NCI-H1105 treated with DMSO at 0.1 percent for 48 hours (cell line): Measurements from ENCODE around the gene CRYZL1.

Experiments
- DNase-seq: peaks from one replicate; lab custom pipeline; 2025; lab: John Stamatoyannopoulos, UW

CRYZL1 gene

DNA sequence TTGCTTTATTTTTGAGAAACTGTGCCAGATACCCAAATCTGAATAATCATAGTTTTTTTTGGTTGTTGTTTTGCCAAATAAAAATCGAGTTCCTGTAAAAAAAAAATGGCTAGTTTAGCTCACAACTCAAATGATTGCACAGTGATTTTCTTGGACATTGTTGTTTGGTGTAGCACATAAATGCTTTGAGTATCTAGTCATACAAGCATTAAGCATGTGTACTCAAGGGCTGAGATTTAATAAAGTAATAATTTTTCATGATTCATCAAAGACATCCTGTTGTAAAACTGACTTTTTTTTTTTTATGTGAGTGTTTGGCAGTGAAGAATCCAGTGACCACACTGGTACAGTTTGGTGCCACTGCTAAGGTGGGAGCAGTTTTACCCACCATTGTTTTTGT, 19.6 kb upstream of the CRYZL1 start:
- DNase-seq, result no peak

DNA sequence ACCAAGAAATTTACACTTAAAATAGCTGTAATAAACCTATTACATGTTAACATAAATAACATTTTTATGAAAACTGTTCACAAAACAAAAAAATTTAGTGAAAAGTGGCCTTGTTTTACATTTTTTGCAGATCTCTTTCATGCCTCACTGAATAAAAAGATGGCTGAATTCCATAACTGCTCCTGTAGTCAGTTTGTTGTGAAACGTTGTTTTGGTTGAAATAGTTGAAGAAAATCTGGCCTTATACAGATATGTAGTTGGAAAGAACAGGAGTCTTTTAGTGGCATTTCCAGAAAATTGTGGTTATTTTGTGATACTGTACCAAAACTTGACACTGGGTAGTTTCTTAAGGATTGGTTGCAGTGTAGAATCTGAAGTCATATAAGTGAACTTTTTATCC, 18.9 kb upstream of the CRYZL1 start:
- DNase-seq, result no peak

DNA sequence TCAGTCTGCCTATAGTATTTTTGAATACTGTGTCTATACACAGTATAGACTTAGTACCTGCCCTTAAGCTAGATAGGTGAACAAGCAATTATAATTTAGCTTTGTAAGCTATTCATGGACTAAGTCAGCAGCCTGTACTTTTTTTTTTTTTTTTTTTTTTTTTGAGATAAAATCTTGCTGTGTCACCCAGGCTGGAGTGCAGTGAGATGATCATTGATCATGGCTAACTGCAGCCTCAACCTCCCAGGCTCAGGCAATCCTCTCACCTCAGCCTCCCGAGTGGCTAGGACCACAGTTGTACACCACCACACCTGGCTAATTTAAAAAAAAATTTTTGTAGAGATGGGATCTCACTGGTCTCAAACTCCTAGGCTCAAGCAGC, 18.0 kb upstream of the CRYZL1 start:
- DNase-seq, result no peak

DNA sequence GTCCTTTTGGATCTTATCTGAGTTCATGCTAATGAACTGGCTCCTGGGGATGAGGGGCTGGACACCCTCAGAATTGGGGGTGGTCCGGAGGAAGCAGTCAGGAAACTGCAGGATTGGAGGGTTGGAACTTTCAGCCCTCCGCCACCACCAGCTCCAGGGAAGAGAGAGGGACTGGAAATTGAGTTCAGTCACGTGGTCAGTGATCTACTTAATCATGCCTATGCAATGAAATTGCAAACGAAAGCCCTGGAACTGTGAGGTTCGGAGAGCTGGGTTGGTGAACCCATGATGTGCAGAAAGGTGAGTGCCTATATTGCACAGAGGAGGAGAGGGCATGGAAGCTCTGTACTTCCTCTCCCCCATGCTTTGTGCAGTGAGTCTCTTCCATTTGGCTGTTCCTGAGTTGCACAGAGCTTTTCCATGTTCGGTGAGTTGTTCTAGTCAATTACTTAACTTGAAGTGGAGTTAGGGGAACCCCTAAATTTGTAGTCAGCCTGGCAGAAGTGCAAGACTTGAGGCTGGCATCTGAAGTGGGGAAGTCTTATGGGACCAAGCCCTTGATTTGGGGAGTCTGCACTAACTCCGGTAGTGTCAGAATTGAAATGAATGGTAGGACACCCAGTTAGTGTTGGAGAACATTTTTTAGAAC, 17.5 kb upstream of the CRYZL1 start:
- DNase-seq, result no peak

DNA sequence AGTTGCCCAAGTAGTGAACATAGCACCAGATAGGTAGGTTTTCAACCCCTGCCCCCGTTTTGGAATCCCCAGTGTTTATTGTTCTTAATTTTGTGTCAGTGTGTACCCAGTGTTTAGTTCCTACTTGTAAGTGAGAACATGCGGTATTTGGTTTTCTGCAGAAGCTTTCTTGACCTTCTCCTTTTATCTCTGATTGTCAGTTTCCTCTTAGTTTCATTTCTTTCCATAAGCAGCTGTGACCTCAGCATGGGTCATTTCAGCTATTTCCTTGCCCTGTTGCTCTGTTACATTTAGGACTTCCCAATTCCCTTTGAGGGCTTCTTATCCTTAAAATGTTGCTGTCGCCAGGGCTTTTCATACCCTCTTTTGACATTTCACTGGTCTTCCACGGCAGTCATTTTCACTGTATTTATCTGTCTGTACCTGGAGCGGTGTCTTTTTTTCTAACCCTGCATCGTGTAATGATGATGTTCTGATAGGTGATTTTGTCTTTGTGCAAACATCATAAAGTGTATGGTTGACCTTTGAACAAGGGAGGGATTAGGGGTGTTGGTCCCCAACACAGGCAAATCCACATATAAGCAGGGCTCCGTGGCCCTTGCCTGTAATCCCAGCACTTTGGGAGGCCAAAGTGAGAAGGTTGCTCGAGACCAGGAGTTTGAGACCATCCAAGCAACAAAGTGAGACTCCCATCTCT, 15.7 kb upstream of the CRYZL1 start:
- DNase-seq, result no peak

DNA sequence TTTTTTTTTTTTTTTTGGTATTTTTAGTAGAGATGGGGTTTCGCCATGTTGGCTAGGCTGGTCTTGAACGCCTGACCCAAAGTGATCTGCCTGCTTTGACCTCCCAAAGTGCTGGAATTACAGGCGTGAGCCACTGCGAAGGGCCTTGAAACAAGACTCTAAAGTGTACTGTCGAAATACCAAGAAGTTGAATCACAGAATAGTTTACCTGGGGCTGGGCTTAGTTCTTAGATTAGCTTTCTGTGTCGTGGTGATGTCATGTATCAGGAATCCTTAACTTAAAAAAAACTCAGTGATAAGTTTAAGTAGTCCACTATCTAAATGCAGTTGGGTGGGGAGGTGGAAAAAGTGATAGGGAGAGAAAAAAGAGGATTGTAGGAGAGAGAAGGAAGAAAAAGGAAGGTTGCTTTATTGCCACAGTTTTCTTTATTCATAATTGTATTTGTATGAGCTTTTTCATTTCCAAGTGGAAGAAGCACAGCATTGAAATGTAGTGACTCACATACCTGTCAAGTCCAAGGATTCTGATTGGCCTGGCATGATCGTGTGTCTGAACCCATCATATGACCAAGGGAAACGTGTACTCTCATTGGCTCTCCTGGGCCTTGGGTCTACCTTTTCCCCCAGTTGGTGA, 14.2 kb upstream of the CRYZL1 start:
- DNase-seq, result no peak

DNA sequence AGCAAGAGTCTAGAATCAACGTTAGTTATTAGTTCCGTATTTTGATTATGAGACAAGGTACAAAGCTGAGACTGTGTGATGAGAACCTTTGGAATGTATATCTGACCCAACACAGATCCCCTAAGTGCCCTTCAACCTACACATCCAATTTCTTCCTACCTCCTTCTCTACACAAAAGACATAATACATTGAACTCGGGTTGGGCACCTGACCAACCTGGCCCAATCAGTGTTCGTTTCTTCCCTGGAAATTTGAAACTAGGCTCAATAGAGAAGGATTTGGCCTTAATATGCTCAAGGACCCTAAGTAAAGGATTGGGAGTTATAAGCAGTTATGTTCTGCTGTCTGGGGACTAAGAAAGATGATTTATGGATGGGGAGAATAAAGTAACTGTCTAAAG, 12.9 kb upstream of the CRYZL1 start:
- no peak for DNase-seq

DNA sequence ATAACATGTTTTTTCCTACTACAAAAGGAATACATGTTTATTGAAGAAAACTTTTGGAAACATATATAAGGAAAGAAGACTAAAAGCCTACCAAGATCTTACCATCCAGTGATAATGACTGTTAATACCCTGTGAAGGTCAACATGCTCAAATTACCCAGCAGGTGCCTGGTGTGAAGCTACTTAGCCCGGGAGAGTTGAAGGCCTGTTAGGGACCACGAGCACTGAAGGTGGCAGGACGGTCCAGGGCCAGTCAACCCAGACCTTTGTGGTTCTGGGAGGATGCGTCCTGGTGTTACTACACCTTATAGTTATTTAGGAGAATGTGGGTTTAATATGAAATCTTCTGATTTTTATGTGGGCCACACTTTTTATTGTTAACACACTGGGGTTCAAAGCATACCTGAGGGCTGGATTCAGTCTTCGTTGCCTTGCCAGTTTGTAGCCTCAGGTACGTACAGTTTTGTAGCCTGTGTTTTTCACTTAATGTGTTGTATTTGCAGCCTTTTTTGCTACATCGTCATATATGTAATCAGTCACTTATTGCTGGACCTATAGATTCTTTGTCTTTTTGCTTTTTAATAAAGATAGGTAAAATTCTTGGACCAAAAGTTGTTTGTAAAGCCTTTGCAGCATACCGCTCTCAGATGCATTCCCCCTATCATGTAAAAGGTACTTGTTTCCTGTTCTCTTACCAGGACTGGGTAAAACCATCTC, 10.6 kb upstream of the CRYZL1 start:
- no peak for DNase-seq

DNA sequence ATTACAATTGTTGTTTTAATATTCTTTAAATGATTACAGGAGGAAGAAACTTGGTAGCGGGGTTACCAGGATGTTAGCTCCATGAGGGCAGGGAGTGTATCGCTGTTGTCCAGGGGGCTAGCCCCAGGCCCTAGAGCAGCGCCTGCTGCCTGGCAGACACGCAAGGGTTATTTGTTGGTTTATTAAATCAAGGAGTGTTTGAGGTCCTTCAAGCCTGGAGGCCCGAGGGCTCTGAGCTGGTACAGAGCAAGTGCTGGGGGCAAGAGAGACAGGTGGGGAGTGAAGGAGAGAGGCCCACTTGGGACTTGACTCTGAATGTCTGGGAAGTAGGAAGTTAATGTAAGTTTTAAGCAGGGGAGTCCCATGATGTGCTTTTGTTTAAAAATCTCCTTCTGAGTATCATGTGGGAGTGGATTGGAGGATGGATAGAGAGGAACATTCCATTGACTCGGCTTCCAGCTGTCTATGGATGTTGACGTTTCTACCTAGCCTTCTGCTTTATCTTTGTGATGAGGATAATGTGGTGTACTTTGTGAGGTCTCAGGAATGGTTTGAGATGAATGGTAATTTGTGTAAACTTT, 9.5 kb upstream of the CRYZL1 start:
- DNase-seq, result no peak

DNA sequence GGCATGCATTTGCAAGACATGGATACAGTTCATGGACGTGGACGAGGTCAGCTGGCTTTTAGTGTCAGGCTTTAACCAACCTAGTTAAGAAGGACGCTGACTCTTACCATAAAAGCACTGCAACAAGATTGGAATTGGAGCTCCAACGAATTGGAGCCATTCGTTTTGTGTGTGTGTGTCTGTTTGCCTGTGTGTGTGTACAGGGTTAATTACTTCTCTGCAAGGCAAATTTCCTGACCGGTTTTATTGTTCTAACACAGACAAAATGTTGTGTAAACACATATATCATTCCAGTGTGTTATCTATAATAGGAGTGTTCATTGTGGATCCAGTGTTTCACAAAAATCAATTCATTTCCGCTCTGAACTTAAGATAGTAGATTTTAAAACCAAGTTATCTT, 8.7 kb upstream of the CRYZL1 start:
- no peak for DNase-seq

DNA sequence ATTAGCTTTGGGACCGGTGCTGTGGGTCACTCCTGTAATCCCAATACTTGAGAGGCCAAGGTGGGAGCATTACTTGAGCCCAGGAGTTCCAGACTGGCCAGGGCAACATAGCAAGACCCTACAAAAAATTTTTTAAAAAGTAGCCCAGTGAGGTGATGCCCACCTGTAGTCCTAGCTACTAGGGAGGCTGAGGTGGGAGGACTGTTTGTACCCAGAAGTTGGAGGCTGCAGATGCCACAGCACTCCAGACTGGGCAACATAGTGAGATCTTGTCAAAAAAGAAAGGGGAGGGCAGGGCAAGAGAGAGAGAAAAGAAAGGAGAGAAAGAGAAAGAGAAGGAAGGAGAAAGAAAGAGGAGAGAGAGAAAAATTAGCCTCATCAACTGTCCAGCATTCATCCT, 7.0 kb upstream of the CRYZL1 start:
- no peak for DNase-seq

DNA sequence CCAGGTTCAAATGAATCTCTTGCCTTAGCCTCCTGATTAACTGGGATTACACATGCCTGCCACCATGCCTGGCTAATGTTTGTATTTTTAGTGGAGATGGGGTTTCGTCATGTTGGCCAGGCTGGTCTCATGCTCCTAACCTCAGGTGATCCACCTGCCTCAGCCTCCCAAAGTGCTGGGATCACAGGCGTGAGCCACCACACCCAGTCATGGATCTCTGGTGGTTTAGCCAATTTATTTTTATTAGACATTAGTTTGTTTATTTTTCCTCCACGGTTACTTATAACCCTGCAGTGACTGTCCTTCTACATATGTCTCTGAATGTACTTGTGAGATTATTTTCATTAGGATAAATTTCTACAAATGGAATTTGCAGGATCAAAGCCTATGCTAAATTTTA, 6.0 kb upstream of the CRYZL1 start:
- DNase-seq, result no peak

DNA sequence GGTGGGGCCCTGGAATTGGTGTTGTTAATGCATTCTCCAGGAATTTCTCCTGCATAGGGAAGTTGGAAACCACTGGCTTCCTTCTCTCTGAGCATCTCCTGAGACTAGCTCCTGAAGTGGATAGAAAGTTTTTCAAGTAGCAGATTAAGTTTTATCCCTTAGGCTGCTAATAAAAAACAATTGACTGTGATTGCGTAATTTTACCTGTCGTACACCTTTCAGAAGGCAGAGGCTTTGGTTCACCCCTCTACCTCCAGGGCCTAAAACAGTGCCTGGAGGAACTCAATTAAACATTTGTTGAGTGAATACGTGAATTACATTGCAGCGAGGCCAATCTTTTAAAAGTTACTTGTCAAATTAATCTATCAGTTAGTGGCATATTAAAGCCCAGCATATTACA, 4.2 kb upstream of the CRYZL1 start:
- DNase-seq, result no peak

DNA sequence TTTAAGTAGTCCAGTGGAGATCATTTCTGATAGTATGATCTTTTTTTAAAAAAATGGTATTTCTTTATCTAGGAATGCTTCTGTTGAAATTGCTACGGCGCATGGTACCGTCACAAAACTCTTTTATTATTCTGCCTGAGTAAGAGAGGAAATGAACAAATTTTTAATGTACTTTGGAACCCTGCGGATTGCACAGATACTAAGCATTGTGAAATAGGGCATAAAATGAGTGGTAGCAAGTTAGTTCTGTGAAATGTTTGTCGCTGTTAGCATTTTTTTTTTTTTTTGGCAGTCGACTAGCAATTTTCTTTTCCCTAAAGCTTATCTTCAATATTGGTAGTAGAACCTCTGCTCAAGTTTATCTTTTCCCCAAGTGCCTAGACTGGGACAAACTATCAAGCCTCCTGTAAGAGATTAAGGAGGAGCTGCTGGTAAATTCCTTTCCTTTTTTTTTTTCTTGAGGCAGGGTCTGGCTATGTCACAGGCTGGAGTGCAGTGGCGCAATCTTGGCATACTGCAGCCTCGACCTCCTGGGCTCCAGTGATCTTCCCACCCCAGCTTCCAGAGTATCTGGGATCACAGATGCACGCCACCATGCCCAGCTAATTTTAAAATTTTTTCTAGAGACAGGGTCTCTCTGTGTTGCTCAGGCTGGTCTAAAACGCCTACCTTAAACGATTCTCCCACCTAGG, 3.0 kb upstream of the CRYZL1 start:
- no peak for DNase-seq

DNA sequence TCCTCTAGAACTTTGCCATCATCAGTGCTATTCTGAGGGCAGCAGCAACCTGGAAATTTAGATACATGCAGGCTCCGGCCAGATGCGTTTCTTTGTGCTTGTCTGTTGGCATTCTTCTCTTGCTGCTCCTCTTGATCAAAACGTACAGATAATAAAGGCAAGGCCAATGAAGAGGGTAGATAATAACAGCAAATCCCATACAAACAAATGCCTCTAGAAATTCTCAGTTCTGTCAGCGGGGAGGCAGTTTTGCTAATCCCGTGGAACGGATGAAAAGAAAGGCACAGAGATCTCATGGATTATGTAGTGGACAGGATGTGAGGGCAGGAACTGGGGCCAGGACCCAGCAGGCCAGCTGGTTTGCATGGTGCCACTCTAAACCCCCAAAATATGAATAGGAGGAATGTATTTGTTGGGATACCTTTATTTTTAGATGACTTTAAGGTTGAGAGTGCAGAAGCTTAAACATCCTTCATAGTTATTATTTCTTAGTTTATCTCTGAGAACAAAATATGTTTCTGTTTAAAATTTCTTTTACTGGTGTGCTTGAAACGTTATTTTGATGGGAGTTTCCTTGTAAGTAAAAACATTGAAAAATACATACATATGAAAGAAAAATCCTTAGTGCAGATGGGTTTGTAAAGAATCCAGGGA, 2.2 kb upstream of the CRYZL1 start:
- no peak for DNase-seq

DNA sequence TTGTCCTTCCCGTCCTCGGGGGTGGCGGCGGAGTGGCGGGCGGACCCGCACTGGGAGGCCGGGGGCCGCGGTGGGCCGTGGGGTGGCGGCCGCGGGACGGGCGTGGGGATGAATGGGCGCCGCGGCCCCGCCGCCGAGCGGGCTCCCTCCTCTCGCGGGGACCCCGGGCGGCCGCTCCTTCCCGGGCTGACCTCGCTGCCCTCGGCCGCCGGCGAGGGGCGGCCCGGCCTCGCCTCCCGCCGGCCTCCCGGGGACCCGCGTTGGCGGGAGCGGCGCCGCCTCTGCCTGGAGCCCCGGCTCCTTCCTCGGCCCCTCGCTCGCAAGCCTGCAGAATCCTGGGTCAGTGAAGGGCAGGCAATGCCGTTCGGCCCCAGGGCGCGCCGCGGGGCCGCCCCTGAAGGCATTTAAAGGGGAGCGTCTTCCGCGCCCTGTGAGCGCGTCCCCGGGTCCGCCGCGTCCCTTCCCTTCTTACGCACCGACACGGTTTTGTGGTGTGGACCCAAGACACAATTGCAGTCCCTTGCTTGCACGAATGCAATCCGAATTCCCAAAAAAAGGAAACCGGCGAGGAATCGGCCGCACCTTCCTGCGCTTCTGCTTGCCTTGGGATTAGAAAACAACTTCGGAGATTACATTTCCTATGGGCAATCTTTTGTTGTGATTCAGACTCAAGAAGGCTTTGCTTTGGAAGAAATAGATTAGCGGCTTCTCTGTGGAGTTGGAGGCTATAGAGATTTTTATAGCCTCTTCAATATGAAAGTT, 1.5 kb upstream of the CRYZL1 start:
- no peak for DNase-seq

DNA sequence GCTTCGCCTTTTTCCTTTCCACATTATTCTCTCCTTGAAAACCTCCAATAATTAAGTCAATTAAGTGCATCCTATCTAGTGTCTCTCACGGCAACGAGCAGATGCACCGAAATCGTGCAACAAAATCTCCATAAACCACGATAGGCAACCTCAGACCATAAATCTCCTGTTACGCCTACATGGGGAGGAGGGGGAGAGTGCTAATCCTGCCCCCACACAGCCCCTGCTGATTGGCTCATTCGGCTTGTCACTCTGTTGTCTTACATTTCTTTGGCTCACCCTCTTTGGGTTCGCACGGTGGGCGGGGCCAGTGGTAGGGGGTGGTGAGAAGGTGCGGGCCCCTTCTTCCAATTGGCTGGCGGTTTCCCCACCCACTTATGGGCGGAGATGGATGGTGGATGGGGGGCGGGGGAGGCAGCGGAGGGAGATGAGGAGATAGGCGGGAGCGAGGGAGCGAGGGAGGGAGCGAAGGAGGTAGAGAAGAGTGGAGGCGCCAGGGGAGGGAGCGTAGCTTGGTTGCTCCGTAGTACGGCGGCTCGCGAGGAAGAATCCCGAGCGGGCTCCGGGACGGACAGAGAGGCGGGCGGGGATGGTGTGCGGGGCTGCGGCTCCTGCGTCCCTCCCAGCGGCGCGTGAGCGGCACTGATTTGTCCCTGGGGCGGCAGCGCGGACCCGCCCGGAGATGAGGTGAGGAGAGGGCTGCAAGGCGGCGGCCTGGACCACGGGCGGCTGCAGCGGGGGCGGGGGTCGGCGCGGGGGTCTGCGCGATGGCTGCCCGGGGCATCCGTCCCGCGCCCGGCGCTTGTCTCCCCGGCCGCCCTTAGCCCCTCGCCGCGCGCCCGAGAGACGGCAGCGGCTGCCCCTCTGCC, 720 bp upstream of the CRYZL1 start, which contains the start of gene ITSN1:
Gene ITSN1 (plus strand): TSS at position 475 of the 869 bp plus-strand sequence. CDS start 76,328 bp downstream, outside the sequence.
- DNase-seq, result peak; percentile 98

DNA sequence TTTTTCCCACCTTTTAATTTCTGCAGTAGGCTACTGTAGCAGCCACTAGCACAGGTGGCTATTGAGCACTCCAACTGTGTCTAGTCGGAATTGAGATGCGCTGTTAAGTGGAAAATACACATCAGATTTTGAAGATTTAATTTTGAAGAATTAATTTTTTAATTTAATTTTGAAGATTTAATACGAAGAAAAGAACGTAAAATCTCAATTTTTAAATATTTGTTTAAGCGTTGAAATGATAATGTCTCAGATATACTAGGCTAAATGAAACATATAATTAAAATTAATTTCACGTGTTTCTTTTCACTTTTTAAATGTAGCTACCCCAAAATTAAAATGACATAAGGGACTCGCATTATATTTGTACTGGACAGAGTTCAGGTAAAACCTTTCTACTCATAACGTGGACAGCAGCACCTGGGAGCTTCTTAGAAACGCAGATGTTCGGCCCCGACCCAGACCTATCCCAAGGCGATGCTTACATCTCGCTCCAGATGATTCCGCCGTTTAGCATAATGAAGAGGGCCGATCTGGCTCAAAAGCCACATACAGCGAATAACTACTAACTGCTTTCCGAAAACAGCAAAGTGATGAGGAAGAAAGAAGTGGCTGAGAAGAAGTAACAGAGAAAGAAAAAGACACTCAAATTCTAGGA, 717 bp downstream of the CRYZL1 start:
- peak; percentile 77 for DNase-seq

DNA sequence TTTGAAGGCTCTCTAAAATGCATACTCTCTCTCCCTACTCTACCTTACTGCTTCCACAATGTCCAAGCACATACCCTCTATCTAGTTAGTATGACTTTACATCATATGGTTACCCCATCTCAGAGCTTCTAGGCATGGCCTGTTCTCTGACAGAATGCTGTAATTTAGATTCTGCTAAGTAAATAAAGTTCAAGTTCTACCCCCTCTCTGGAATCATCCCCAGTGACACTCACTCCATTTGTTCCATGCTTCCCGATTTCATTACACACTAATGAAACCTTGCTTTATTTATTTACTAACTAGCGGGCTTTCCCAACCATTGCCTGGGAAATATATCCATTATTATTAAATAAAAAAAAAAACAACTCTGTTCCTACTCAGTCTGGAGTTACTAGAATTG, 7.3 kb downstream of the CRYZL1 start:
- no peak for DNase-seq
